ENCODE measurements around the gene ABCD1.

DNA sequence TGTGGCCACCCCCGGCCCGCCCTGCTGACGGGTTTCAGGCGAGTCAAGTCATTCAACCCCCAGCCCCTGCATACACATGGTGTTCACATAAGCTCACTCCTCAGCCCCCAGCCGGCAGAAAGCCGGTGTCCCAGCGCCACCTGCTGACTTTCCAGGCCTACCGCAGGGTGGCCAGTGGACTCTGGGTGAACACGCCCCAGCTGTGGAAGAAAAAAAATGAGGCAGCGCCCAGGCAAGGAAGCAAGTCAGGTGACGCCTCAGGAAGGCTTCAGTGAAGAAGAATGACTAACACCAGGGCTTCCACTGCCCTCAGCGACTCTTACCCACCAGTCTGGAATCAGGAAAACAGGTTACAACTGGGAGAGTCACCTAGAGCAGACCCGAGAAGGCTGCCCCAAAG, 16.2 kb upstream of the ABCD1 start:
- TF ChIP-seq POLR2A (IDR thresholded peaks at IDR 0.05; ENCODE audit: low read depth, low read length) (no peak), POLR2AphosphoS5 (IDR thresholded peaks at IDR 0.05; ENCODE audit: low read depth, low read length) (no peak)

All from GM12891 (cell line).